Measurements from ENCODE around the gene CELSR1. TPM values are rescaled to one million over a fixed set of nuclear protein-coding genes. Genes with fewer than 3 reads are reported as not detected.

Gene CELSR1
- total RNA-seq, 2 donors from 2014 or later: 3.0 to 6.0 TPM

DNA sequence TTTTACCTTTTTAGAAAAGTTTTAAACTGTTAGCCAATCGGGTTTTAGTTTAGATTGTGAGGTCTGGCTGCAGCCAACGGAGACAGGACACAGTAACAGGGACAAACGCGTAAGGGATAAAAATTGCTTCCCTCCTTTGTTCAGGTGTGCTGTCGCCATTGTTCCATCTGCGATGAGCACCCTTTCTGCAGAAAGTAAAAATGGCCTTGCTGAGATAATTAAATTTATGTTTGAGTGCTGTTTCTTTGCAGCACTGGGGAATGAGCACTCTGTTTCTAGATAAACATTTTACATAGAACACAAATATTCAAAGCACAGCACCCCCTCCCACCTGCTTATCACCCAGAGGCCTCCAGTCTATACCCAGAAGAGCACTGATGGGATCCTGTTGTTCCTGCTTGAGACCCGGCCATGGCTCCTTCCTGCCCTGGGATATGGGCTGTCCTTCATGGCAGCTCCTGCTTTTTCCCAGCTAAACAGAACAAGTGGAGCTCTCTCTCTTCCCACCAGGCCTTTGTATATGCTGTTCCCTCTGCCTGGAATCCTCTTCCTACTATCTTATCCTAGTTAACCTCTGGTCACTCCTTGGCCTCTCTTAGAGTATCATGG is 34.3 kb upstream of the CELSR1 start:
- Mint-ChIP-seq H3K36me3 (ENCODE audit: low read depth) (peaks cover 2% of the 10 kb centered on the region), H3K4me1 (peaks cover 17% of the 10 kb centered on the region), H3K27me3 (no peaks in the 10 kb centered on the region), H3K27ac (no peak overlapping the region), H3K4me3 (no peak overlapping the region)
- H3K9me3 ChIP-seq (ENCODE audit: control insufficient read depth, low read length, poor library complexity, severe bottlenecking): peaks cover 3% of the 10 kb centered on the region
- no peak for DNase-seq
- no peak for ATAC-seq

DNA sequence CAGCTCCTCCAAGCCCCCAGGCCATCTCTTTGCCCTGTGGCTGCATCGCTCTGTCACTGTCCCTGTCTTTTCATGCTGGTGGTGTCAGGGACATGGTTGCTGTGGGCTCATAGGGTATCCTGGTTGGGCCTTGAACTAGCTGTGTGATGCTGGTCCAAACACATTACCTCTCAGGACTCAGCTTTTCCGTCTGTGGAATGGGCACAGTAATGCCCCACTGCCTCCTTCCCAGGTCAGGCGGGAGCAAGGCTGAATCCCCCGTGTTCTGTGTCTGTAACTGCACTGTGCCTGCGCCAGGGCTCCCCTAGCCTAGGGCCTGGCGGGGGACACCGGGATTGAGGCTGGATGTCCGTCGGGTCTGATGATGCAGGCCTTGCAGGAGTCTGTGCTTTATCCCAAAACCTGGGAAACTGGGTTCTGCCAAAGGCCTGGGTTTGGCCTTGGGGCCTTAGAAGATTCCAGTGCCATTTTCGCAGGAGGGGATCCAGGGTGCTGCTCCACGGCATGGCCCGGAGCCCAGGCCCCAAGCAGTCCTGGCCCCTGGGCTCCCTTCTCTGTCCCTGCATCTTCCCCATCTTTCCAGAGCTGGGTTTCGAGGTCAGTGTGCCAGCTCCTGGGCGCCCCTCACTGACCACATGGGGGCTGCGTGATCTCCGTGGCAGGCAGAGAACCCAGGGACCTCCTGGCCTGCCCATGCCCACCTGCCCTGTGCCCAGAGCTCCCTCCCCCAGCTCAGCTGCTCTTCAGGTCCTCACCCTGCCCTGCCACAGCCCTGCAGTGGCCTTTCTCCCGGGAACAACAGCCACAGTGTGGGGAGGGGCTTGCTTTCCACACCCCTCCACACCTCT is 32.7 kb upstream of the CELSR1 start:
- H3K9me3 ChIP-seq (ENCODE audit: control insufficient read depth, low read length, poor library complexity, severe bottlenecking): peaks cover 3% of the 10 kb centered on the region
- H3K36me3 Mint-ChIP-seq (ENCODE audit: low read depth): peaks cover 2% of the 10 kb centered on the region

DNA sequence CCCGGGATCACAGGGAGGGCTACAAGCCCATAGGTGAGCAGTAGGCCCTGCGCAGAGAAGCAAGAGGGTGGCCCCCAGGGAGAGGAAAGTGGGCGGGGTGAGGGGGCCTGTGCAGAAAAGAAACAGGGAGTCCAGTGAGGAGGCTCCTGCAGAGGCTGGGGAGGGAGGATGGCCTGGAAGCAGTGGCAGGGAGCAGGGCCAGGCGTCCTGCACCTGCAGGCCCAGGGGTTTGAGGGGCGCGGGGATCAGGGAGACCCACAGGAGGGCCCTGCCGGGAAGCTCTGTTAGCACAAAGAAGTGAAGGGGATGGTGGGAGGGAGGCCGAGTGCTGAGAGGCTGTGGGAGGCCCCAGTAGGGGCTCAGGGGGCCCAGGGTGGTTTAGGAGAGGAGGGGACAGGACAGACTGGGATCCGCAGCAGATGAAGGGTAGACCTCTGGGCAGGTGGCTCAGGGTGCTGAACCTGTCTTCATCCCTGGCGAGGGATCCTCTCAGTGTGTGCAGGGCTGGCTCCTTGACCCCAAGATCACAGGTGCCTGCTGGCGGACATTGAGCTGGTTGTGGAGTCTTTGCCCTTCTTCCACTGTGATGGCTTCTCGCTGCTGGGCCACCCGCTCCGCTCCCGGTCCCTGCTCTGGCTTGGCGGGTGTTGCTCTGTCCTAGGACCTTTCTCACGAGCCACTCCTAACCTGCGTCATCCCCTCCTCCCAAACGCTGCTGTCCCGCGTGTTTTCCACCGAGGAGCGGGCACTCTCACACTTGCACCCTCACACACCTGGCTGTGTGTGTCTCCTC is 31.8 kb upstream of the CELSR1 start:
- no peak overlapping the region for H3K27ac Mint-ChIP-seq
- H3K27me3 Mint-ChIP-seq: no peaks in the 10 kb centered on the region
- ATAC-seq: no peak
- no peak for DNase-seq
- H3K4me1 Mint-ChIP-seq: peaks cover 8% of the 10 kb centered on the region
- peaks cover 3% of the 10 kb centered on the region for H3K9me3 ChIP-seq (ENCODE audit: control insufficient read depth, low read length, poor library complexity, severe bottlenecking)
- no peak overlapping the region for H3K4me3 Mint-ChIP-seq
- H3K36me3 Mint-ChIP-seq (ENCODE audit: low read depth): peaks cover 2% of the 10 kb centered on the region

More for the DNA sequence above, 32.7 kb upstream of the CELSR1 start:
- no peak for ATAC-seq
- DNase-seq: no peak
- Mint-ChIP-seq H3K27me3 (no peaks in the 10 kb centered on the region), H3K27ac (no peak overlapping the region), H3K4me3 (no peak overlapping the region), H3K4me1 (peaks cover 9% of the 10 kb centered on the region)

DNA sequence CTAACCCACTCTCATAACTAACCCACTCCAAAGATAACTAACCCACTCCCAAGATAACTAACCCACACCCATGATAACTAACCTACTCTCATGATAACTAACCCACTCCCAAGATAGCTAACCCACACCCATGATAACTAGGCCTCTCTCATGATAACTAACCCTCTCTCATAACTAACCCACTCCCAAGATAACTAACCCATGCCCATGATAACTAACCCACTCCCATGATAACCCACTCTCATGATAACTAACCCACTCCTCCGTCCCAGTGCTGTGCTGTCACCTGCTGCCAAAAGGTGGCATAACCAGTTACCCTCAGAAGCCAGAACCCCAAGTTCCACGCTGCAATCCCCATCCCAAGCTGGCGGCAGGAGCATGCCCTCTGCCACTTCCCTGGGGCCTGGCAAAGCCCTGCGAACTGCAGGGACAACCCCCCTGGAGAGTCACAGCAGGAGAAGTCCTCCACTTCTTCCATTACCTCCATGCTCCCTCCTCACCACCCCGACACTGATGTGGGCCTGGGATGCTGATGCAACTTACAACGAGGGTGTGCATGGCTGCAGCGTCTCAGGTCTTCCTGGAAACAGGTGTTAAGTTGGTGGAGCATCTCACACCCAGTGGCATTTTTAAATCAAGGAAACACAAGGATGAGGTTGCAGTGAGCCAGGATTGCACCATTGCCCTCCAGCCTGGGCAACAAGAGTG is 30.8 kb upstream of the CELSR1 start:
- peaks cover 3% of the 10 kb centered on the region for H3K9me3 ChIP-seq (ENCODE audit: control insufficient read depth, low read length, poor library complexity, severe bottlenecking)
- H3K4me1 Mint-ChIP-seq: peaks cover 10% of the 10 kb centered on the region
- no peak overlapping the region for H3K4me3 Mint-ChIP-seq
- no peaks in the 10 kb centered on the region for H3K27me3 Mint-ChIP-seq
- DNase-seq (no peak), ATAC-seq (no peak)
- peak overlapping the region; percentile 61 for H3K27ac Mint-ChIP-seq
- peaks cover 2% of the 10 kb centered on the region for H3K36me3 Mint-ChIP-seq (ENCODE audit: low read depth)

DNA sequence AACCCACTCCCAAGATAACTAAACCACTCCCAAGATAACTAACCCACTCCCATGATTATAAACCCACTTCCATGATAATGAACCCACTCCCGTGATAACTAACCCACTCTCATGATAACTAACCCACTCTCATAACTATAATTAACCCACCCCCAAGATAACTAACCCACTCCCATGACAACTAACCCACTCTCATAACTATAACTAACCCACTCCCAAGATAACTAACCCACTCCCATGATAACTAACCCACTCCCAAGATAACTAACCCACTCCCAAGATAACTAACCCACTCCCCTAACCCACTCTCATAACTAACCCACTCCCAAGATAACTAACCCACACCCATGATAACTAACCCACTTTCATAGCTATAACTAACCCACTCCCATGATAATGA is 30.1 kb upstream of the CELSR1 start:
- H3K36me3 Mint-ChIP-seq (ENCODE audit: low read depth): peaks cover 2% of the 10 kb centered on the region
- peaks cover 10% of the 10 kb centered on the region for H3K4me1 Mint-ChIP-seq
- ATAC-seq: no peak
- peaks cover 3% of the 10 kb centered on the region for H3K9me3 ChIP-seq (ENCODE audit: control insufficient read depth, low read length, poor library complexity, severe bottlenecking)
- DNase-seq: no peak
- H3K27me3 Mint-ChIP-seq: no peaks in the 10 kb centered on the region
- H3K27ac Mint-ChIP-seq: no peak overlapping the region
- no peak overlapping the region for H3K4me3 Mint-ChIP-seq

DNA sequence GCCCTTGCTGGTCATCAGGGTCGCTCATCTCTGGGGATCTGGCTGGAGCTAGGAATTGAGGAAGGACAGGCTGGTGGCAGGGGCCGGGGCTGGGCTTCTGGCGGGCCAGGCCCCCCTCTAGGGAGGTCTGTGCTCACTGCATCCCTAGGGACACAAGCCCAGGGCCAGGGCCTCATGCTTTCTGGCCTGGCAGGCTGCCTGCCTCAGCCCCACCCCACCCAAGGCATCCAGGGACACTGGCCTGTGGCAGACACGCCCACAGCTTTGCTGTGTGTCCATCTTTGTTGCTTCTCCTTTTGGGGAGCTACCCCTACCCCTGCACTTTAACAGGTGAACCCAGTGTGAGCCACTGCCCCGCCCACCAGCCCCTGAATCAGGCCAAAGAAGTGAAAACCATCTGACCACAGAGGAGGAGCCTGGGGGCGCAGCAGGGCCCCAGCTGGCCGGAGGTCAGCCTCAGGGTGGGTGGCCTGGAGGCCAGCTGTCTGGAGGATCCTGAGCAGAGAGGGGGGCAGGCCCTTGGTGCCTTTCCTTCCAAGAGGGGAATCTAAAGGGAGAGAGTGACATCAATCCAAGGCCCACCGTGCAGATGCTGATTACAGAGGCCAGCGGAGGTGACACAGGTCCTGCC is 26.8 kb upstream of the CELSR1 start:
- peaks cover 11% of the 10 kb centered on the region for H3K4me1 Mint-ChIP-seq
- no peaks in the 10 kb centered on the region for H3K9me3 ChIP-seq (ENCODE audit: control insufficient read depth, low read length, poor library complexity, severe bottlenecking)
- no peak overlapping the region for H3K27ac Mint-ChIP-seq
- ATAC-seq: no peak
- no peak overlapping the region for H3K4me3 Mint-ChIP-seq
- peaks cover 2% of the 10 kb centered on the region for H3K36me3 Mint-ChIP-seq (ENCODE audit: low read depth)
- no peak for DNase-seq
- no peaks in the 10 kb centered on the region for H3K27me3 Mint-ChIP-seq

DNA sequence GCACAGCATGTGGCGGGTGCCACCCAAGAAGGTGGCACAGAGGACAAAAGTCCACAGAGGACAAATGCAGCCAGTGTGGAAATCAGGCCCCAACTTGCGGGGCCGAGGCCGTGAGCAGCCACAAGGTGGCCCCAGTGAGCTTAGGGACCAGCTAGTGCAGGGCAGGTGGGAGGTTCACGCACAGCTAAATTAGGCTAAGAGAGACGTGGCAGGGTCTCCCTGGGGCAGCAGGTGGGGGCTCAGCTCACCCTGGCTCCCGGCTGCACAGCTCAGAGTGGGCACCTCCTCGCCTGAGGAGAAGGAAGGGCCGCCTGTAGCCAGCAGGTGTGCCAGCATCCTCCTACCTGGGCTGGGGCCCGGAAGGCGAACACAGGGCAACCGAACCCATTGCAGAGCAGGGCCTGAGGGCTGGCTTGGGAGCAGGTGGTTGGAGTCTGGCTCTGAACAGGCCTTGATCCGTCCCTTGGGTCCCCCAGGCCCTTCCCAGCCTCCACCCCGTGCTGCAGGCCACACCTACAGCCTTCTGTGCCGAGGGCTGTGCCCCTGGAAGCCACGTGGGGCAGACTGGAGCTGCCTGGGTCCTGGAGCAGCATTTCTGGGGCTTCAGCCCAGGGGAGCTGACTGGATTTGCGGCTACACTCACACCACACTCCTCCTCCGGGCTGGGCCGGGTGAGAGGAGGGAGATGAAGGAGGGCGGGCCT is 26.1 kb upstream of the CELSR1 start:
- H3K4me3 Mint-ChIP-seq: peak overlapping the region; percentile 28
- no peak overlapping the region for H3K27ac Mint-ChIP-seq
- H3K27me3 Mint-ChIP-seq: no peaks in the 10 kb centered on the region
- DNase-seq: peak; percentile 54 to 76 (median 58)
- peak; percentile 94 for ATAC-seq
- H3K9me3 ChIP-seq (ENCODE audit: control insufficient read depth, low read length, poor library complexity, severe bottlenecking): no peaks in the 10 kb centered on the region
- no peaks in the 10 kb centered on the region for H3K36me3 Mint-ChIP-seq (ENCODE audit: low read depth)
- peaks cover 8% of the 10 kb centered on the region for H3K4me1 Mint-ChIP-seq

DNA sequence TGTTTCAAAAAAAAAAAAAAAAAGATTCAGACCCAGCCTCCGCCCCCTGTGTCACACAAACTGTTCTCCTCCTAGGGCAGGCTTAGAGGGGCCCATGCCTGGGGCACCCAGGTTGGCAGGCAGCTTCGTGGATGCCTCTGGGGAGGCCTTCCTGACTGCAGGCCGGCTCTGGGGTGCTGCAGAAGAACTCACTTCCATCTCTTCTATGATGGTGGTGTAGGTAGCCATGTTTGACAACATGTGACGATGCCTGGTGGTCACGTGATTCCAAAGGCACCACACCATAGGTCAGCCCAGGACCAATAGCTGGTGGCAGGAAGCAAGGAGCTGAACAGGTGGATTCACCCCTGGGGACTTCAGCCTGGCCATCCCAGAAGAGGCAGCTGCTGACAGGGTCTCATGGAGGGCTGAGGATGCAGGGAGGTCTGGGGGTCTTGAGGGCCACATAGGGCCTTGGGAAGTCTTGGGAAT is 24.1 kb upstream of the CELSR1 start:
- H3K27ac Mint-ChIP-seq: no peak overlapping the region
- peaks cover 5% of the 10 kb centered on the region for H3K4me1 Mint-ChIP-seq
- no peak overlapping the region for H3K4me3 Mint-ChIP-seq
- DNase-seq: no peak
- no peaks in the 10 kb centered on the region for H3K36me3 Mint-ChIP-seq (ENCODE audit: low read depth)
- no peaks in the 10 kb centered on the region for H3K27me3 Mint-ChIP-seq
- no peak for ATAC-seq
- no peaks in the 10 kb centered on the region for H3K9me3 ChIP-seq (ENCODE audit: control insufficient read depth, low read length, poor library complexity, severe bottlenecking)

DNA sequence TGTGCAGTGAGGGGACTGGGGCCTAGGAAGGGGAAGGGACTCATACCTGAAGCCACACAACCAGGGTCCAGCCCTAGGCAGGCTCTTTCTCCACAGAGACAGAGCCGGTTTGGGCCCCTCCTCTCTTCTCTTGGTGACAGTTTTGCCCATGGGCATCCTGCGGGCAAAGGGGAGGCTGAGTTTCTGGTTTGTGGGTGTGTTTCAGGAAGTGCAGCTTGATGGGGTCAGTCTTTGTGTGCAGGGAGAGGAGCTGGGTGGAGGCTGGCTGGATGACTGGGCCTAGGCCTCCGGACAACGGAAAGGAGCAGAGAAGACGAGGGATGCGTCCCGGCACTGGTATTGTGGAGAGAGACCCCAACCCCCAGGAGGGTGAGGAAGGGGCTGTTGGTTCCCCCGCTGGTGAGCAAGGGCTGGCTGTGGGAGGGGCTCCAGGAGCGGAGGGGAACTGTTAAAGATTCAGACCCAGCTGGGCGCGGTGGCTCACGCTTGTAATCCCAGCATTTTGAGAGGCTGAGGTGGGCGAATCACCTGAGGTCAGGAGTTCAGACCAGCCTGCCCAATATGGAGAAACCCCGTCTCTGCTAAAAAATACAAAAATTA is 23.4 kb upstream of the CELSR1 start:
- Mint-ChIP-seq H3K4me1 (peaks cover 5% of the 10 kb centered on the region), H3K36me3 (ENCODE audit: low read depth) (no peaks in the 10 kb centered on the region), H3K4me3 (no peak overlapping the region), H3K27ac (peak overlapping the region; percentile 79), H3K27me3 (no peaks in the 10 kb centered on the region)
- no peak for DNase-seq
- no peaks in the 10 kb centered on the region for H3K9me3 ChIP-seq (ENCODE audit: control insufficient read depth, low read length, poor library complexity, severe bottlenecking)
- ATAC-seq: no peak

DNA sequence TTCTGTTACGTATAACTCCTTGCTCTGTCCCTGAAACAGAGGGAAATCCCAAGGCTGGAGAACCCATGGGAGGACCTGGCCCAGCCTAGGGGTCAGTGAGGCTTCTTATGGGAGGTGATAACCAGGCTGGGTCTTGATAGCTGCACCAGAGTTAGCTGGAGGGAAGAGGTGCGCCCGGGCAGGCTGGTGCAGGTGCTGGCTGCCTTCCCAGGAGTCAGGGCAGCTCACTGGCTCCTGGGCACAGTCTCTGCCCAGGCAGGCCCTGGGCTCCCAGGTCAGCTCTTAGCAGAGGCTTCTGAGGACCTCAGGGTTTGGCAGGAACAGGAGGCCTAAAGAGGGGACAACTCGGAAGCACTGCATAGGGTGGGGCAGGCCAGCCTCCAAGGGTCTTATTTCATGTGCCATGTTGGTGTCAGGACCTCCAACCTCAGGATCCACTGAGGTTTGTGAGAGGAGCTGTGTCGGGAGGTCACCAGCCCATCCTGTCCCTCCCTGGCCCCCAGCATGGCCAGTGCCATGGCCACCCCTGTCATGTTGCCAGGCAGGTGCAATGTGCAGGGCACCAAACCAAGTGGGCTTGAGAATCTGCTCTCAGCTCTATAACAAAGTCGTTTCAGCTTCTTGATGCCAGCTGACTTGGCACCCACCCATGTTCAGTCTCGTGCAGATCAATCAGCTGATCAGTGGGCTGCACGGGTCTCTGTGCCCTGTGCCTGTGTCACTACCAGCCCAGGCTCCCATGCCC is 20.5 kb upstream of the CELSR1 start:
- Mint-ChIP-seq H3K27me3 (peaks cover 6% of the 10 kb centered on the region), H3K36me3 (ENCODE audit: low read depth) (no peaks in the 10 kb centered on the region), H3K4me1 (peaks cover 2% of the 10 kb centered on the region), H3K27ac (no peak overlapping the region), H3K4me3 (no peak overlapping the region)
- no peaks in the 10 kb centered on the region for H3K9me3 ChIP-seq (ENCODE audit: control insufficient read depth, low read length, poor library complexity, severe bottlenecking)
- ATAC-seq (no peak), DNase-seq (no peak)

DNA sequence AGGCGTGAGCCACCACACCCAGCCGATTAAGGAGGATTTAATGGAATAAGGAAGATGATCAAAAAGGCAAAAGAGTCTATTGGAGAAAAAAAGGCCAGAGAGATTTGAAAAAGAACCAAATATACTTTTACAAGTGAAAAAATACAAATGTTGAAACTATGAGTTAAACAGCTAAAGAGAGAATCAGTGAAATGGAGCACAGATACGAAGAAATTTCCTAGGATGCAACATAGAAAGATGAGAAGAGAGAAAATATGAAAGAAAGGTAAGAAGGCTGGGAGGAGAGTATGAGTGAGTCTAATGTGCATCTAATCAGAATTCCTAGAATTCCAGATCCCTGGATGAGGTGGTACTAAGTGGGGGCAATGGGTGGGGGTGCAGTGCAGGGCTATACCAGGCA is 19.4 kb upstream of the CELSR1 start:
- no peak for DNase-seq
- Mint-ChIP-seq H3K4me1 (peaks cover 2% of the 10 kb centered on the region), H3K27me3 (peaks cover 12% of the 10 kb centered on the region), H3K27ac (no peak overlapping the region), H3K4me3 (no peak overlapping the region), H3K36me3 (ENCODE audit: low read depth) (no peaks in the 10 kb centered on the region)
- no peaks in the 10 kb centered on the region for H3K9me3 ChIP-seq (ENCODE audit: control insufficient read depth, low read length, poor library complexity, severe bottlenecking)
- no peak for ATAC-seq
